B cell (primary cell): ENCODE measurements around the gene ITSN1. TPM values are rescaled to one million over a fixed set of nuclear protein-coding genes. Genes with fewer than 3 reads are reported as not detected.

Source experiments
- ATAC-seq: fragments of 200-7000 bp; cut with Tn5 transposase; one replicate; pipeline ENCODE4 v1.10.0; 2021; ENCODE audit warnings: low read depth, mild to moderate bottlenecking, moderate number of reproducible peaks, moderate library complexity
- CTCF ChIA-PET: fragments of 350-600 bp; sonication (Branson Sonifier 250); formaldehyde crosslinking; loops from one replicate; lab custom pipeline; 2021; ENCODE audit warnings: antibody characterized with exemption, inconsistent platforms; lab: Charles Lee
- POLR2A ChIA-PET: fragments of 350-600 bp; sonication (Branson Sonifier 250); formaldehyde crosslinking; loops from one replicate; lab custom pipeline; 2021; ENCODE audit warnings: antibody characterized with exemption; lab: Charles Lee
- DNase-seq: peaks from one replicate; pipeline ENCODE4 v3.0.0; 2013
- H2AFZ ChIP-seq: 2 replicates; pipeline ENCODE4 v1.6.1; 2012; ENCODE audit warnings: mild to moderate bottlenecking, low read depth, low read length; ENCODE audit not compliant: insufficient read depth, poor library complexity, severe bottlenecking
- H3K27ac ChIP-seq, 2 donors: 1 replicate in 1 of 2; 2 replicates in 1 of 2; pipeline ENCODE4 v1.5.1; 2012 to 2013; ENCODE audit warnings: low read length in 2 of 2, mild to moderate bottlenecking in 2 of 2, moderate library complexity in 1 of 2
- H3K27me3 ChIP-seq, 4 experiments: fragments of 200-600 bp in 1 of 4; sonication (generic) in 1 of 4; replicated peaks in 1 of 4; 1 replicate in 2 of 4; 2 replicates in 2 of 4; pipeline versions ENCODE4 v1.6.1 to v1.7.0; 2013 to 2016; ENCODE audit warnings: low read length in 3 of 4, mild to moderate bottlenecking in 2 of 4, mixed read lengths in 1 of 4, moderate library complexity in 1 of 4; ENCODE audit not compliant: insufficient read depth in 4 of 4, control insufficient read depth in 3 of 4; ENCODE audit errors: control extremely low read depth in 1 of 4
- H3K36me3 ChIP-seq, 2 experiments: replicated peaks in 1 of 2; 1 replicate in 1 of 2; 2 replicates in 1 of 2; pipeline versions ENCODE4 v1.6.1 to v1.7.1; 2013; ENCODE audit warnings: low read length in 1 of 2; ENCODE audit not compliant: insufficient read depth in 2 of 2, control insufficient read depth in 1 of 2; ENCODE audit errors: control extremely low read depth in 1 of 2, extremely low read depth in 1 of 2
- H3K4me1 ChIP-seq, 2 donors: fragments of 200-600 bp in 1 of 2; sonication (generic) in 1 of 2; 1 replicate in 1 of 2; 2 replicates in 1 of 2; pipeline versions ENCODE4 v1.5.1 to v1.6.1; 2013 to 2017; ENCODE audit warnings: low read length in 2 of 2; ENCODE audit not compliant: control insufficient read depth in 2 of 2, insufficient read depth in 2 of 2
- H3K4me2 ChIP-seq: replicated peaks from 2 replicates; pipeline ENCODE3; 2012; ENCODE audit warnings: mild to moderate bottlenecking, low read depth, low read length; ENCODE audit not compliant: poor library complexity, severe bottlenecking
- H3K4me3 ChIP-seq, 5 experiments: fragments of 200-600 bp in 1 of 5; sonication (generic) in 1 of 5; 1 replicate in 3 of 5; 2 replicates in 2 of 5; pipeline versions ENCODE4 v1.5.1 to v1.7.0; 2011 to 2016; ENCODE audit warnings: low read length in 4 of 5, mild to moderate bottlenecking in 4 of 5, low read depth in 2 of 5, control low read depth in 1 of 5, moderate library complexity in 1 of 5; ENCODE audit not compliant: insufficient read depth in 1 of 5; ENCODE audit errors: control extremely low read depth in 1 of 5, extremely low read depth in 1 of 5
- H3K79me2 ChIP-seq: fragments of 200-600 bp; sonication (generic); one replicate; pipeline ENCODE4 v1.6.0; 2016; ENCODE audit warnings: low read length; ENCODE audit not compliant: control insufficient read depth, insufficient read depth
- H3K9ac ChIP-seq: fragments of 200-600 bp; sonication (generic); 2 replicates; pipeline ENCODE4 v1.6.1; 2017; ENCODE audit warnings: mild to moderate bottlenecking, low read length, moderate library complexity
- H3K9me3 ChIP-seq, 3 donors: one replicate each; pipeline versions ENCODE4 v1.6.1 to v1.7.1; 2013; ENCODE audit warnings: low read length in 2 of 3; ENCODE audit not compliant: control insufficient read depth in 2 of 3, insufficient read depth in 1 of 3; ENCODE audit errors: control extremely low read depth in 1 of 3
- H4K20me1 ChIP-seq: 2 replicates; pipeline ENCODE4 v1.6.0; 2012; ENCODE audit warnings: mild to moderate bottlenecking, low read length; ENCODE audit not compliant: insufficient read depth, control insufficient read depth, poor library complexity, severe bottlenecking
- H3K27ac Mint-ChIP-seq: one replicate; pipeline ENCODE4 v1.8.0; 2021; ENCODE audit warnings: mixed read lengths
- H3K27me3 Mint-ChIP-seq: one replicate; pipeline ENCODE4 v1.8.0; 2021; ENCODE audit warnings: mixed read lengths
- H3K4me1 Mint-ChIP-seq: one replicate; pipeline ENCODE4 v1.8.0; 2021; ENCODE audit warnings: mixed read lengths
- H3K4me3 Mint-ChIP-seq: one replicate; pipeline ENCODE4 v1.8.0; 2021; ENCODE audit warnings: mixed read lengths
- H3K9me3 Mint-ChIP-seq: one replicate; pipeline ENCODE4 v1.8.0; 2022; ENCODE audit warnings: mixed read lengths; ENCODE audit not compliant: insufficient read depth
- EZH2 ChIP-seq: IDR thresholded peaks from 2 replicates; pipeline ENCODE4 v1.6.1; 2012; ENCODE audit warnings: borderline replicate concordance, low read depth, mild to moderate bottlenecking, moderate library complexity, low read length; ENCODE audit not compliant: insufficient read depth, poor library complexity, severe bottlenecking
- WGBS: methylation state at CpG from one replicate; pipeline ENCODE4 v1.1.5; 2013; ENCODE audit warnings: missing lambda C conversion rate; ENCODE audit not compliant: insufficient coverage; 5-methylcytosine and 5-hydroxymethylcytosine counted together
- intact Hi-C: fragments of 100-400 bp; cut with micrococcal nuclease; formaldehyde crosslinking; loops from one replicate; pipeline ENCODE4 v1.10.0; 2022
- polyA plus RNA-seq: library from polyadenylated mRNA; depleted of rRNA; stranded (reverse); fragments of >200 nt; gene quantifications from 2 replicates; pipeline ENCODE4 v1.2.3, GENCODE V29; 2012
- total RNA-seq, 2 donors: library from RNA; stranded (reverse); fragments of 120-200 nt in 1 of 2; gene quantifications; 1 replicate in 1 of 2; 2 replicates in 1 of 2; pipeline versions ENCODE4 v1.2.3 to v1.2.4, GENCODE V29; 2013 to 2022
- TF ChIP-seq, protein P1 (sequence below): fragments of 200-600 bp; IDR thresholded peaks from one replicate; pipeline ENCODE4 v1.8.0; 2022; ENCODE audit warnings: antibody characterized with exemption, mild to moderate bottlenecking

Gene ITSN1
- total and polyA plus RNA-seq, 2 donors (not counting 1 experiment from before 2014, with no cell fraction given) = 0.31 to 2.4 TPM

DNA sequence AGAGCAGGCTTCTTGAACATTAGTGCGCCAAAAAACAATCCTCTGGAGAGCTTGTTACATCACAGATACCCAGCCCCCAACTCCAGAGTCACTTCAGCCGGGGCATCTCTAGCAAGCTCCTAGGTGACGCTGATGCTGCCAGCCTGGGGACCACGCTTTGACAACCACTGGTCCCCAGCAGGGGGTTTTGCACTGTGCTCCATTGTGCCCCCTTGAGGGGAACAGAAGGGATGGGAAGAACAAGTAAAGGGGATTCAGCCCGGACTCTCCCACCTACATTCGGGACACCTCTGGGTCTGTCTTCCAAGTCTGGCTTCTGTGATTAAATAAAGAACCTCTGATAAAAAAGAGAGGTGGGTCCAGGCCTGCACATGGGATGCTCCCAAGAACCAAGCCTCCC is 212.9 kb downstream of the ITSN1 start:
- Mint-ChIP-seq H3K27ac (no peak overlapping the region), H3K4me1 (no peaks in the 10 kb centered on the region), H3K27me3 (peaks cover 18% of the 10 kb centered on the region), H3K9me3 (no peaks in the 10 kb centered on the region), H3K4me3 (no peak overlapping the region)
- POLR2A ChIA-PET = no interaction called here
- Histone ChIP-seq H3K36me3 (no peaks in the 10 kb centered on the region), H3K9me3 (no peaks in the 10 kb centered on the region), H3K4me3 (no peak overlapping the region), H3K79me2 (no peaks in the 10 kb centered on the region), H3K27ac (no peak overlapping the region), H3K4me1 (no peaks in the 10 kb centered on the region), H2AFZ (no peak overlapping the region), H3K4me2 (no peak overlapping the region), H3K27me3 (no peaks in the 10 kb centered on the region), H4K20me1 (no peaks in the 10 kb centered on the region), H3K9ac (no peak overlapping the region)
- no peak for DNase-seq
- CTCF ChIA-PET = no interaction called here
- intact Hi-C loops = no loop called here
- no peak for TF ChIP-seq EZH2
- TF ChIP-seq, protein P1, sequence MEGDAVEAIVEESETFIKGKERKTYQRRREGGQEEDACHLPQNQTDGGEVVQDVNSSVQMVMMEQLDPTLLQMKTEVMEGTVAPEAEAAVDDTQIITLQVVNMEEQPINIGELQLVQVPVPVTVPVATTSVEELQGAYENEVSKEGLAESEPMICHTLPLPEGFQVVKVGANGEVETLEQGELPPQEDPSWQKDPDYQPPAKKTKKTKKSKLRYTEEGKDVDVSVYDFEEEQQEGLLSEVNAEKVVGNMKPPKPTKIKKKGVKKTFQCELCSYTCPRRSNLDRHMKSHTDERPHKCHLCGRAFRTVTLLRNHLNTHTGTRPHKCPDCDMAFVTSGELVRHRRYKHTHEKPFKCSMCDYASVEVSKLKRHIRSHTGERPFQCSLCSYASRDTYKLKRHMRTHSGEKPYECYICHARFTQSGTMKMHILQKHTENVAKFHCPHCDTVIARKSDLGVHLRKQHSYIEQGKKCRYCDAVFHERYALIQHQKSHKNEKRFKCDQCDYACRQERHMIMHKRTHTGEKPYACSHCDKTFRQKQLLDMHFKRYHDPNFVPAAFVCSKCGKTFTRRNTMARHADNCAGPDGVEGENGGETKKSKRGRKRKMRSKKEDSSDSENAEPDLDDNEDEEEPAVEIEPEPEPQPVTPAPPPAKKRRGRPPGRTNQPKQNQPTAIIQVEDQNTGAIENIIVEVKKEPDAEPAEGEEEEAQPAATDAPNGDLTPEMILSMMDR = no peak
- no peak for ATAC-seq
- WGBS = 82% methylated on average over 3 of the region's 6 CpGs

DNA sequence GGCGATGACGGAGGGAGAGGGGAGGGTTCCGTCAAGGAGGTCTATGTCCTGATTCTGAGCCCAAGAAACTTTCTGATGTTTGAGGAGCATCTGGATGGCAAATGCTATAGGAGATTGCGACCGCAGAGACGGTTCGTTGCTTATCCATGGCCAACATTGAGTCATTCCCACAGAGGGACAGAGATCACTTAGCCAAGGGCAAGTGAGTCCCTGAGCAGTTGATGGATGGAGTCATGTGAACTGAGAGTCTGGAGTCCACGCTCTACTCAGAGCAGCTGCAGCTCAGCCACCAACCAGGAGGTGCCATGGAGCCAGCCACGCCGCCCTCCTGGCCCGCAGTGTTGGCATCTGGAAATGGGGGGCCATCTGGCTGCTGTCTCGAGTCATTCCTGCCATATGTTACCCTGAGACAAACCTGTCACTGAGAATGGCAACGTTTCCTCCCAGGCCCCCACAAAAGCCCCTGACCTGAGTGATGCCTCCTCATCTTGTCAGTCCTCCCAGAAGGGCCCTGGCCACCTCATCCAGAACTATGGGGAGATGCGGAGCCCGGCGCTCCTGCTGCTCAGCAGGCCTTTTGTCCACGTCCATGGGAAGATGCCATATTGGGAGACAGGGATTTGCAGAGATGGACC is 214.7 kb downstream of the ITSN1 start:
- no peaks in the 10 kb centered on the region for H4K20me1 ChIP-seq
- H3K4me2 ChIP-seq = no peak overlapping the region
- ChIA-PET CTCF (no interaction called here), POLR2A (no interaction called here)
- Mint-ChIP-seq H3K4me1 (no peaks in the 10 kb centered on the region), H3K27me3 (peaks cover 14% of the 10 kb centered on the region), H3K9me3 (no peaks in the 10 kb centered on the region), H3K4me3 (no peak overlapping the region), H3K27ac (no peak overlapping the region)
- no peak overlapping the region for H2AFZ ChIP-seq
- no peaks in the 10 kb centered on the region for H3K9me3 ChIP-seq
- ATAC-seq (no peak), DNase-seq (no peak)
- H3K4me3 ChIP-seq = no peak overlapping the region
- H3K36me3 ChIP-seq = no peaks in the 10 kb centered on the region
- H3K4me1 ChIP-seq = no peaks in the 10 kb centered on the region
- H3K79me2 ChIP-seq = no peaks in the 10 kb centered on the region
- H3K27ac ChIP-seq = no peak overlapping the region
- H3K27me3 ChIP-seq = no peaks in the 10 kb centered on the region
- intact Hi-C loops = no loop called here
- TF ChIP-seq EZH2 = no peak
- TF ChIP-seq, protein P1 = no peak
- WGBS = 93% methylated on average over 16 of the region's 17 CpGs
- H3K9ac ChIP-seq = no peak overlapping the region
